ENCODE results near the gene BBOX1. TPM values are rescaled to one million over a fixed set of nuclear protein-coding genes. Genes with fewer than 3 reads are reported as not detected.

The BBOX1 gene
- polyA plus RNA-seq, 1 experiment = not detected

DNA sequence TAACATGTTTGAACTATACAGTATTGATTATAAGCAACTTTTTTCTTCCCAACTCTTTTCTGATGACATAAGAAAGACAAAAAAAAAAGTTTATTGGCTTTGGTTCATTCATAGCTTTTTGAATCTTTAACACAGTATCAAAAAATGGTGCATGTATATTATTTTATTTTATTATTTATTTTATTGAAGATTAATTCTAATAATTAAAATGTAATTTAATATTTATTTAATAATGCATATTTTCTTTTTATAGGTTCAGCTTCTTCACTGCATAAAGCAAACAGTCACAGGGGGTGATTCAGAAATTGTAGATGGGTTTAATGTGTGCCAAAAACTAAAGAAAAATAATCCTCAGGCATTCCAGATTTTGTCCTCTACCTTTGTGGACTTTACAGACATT is 78.8 kb downstream of the BBOX1 start:
- CTCF ChIA-PET = interaction anchor here (0.8 to 1.4 kb wide), 3 partner anchors 9 to 45 kb away, joined by 3 to 4 read pairs (median 3); no protein-coding TSS in a partner anchor
- Histone ChIP-seq H3K27me3 (ENCODE audit: control insufficient read depth, insufficient read depth, low read length) (no peaks in the 10 kb centered on the region), H3K36me3 (ENCODE audit: control insufficient read depth, insufficient read depth, low read length) (no peaks in the 10 kb centered on the region), H3K4me3 (ENCODE audit: low read depth, low read length) (no peak overlapping the region)
- TF ChIP-seq, protein P1, sequence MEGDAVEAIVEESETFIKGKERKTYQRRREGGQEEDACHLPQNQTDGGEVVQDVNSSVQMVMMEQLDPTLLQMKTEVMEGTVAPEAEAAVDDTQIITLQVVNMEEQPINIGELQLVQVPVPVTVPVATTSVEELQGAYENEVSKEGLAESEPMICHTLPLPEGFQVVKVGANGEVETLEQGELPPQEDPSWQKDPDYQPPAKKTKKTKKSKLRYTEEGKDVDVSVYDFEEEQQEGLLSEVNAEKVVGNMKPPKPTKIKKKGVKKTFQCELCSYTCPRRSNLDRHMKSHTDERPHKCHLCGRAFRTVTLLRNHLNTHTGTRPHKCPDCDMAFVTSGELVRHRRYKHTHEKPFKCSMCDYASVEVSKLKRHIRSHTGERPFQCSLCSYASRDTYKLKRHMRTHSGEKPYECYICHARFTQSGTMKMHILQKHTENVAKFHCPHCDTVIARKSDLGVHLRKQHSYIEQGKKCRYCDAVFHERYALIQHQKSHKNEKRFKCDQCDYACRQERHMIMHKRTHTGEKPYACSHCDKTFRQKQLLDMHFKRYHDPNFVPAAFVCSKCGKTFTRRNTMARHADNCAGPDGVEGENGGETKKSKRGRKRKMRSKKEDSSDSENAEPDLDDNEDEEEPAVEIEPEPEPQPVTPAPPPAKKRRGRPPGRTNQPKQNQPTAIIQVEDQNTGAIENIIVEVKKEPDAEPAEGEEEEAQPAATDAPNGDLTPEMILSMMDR (IDR thresholded peaks at IDR 0.05; ENCODE audit: insufficient read depth, low read depth, low read length) = no peak
- POLR2A ChIA-PET = no interaction called here
- DNase-seq (ENCODE audit: low read depth) = no peak

DNA sequence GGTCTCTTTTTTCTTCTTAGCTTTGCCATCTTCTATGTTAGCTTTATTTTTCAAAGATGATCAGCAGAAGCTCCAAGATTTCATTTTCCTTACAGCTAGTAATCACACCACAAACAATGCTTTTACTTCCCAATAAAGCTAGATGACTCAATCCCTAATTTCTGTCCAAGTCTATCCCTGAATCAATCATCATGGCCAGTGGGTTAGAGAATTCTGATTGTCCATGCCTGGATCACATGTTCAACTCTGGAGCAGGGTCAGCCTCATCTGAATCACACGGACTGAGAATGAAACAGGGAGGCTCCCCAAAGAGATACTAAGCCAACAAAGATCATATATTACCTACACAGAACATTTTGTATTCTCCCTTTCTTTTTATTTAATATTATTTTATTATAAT is 79.6 kb downstream of the BBOX1 start:
- no peak for DNase-seq (ENCODE audit: low read depth)
- CTCF ChIA-PET = interaction anchor here (1.1 to 1.4 kb wide), 2 partner anchors 8 to 39 kb away, joined by 3 to 4 read pairs; no protein-coding TSS in a partner anchor

DNA sequence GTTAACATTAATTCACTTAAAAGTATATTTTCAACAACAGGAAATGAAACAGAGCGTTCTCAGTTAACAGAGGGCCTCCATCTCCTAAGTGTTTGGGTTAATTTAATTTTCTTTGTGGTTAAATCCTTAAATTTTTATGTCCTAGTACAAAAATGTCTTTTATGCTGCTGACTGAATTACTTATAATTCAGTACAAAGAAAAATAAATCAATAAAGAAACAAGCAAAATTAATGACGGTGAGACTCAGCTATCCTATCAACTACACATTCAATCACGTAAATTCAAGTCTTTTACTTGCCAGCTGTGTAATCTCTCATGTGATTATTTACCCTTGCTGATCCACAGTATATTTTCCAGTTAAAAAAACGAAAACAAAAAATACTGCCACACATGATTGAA is 81.4 kb downstream of the BBOX1 start:
- ChIA-PET POLR2A (no interaction called here), CTCF (interaction anchor here (0.5 to 0.9 kb wide), 2 partner anchors 120 to 367 kb away, joined by 4 to 5 read pairs; no protein-coding TSS in a partner anchor)
- DNase-seq (ENCODE audit: low read depth) = no peak
- Histone ChIP-seq H3K27me3 (ENCODE audit: control insufficient read depth, insufficient read depth, low read length) (no peaks in the 10 kb centered on the region), H3K4me3 (ENCODE audit: low read depth, low read length) (no peak overlapping the region), H3K36me3 (ENCODE audit: control insufficient read depth, insufficient read depth, low read length) (no peaks in the 10 kb centered on the region)
- TF ChIP-seq, protein P1 (IDR thresholded peaks at IDR 0.05; ENCODE audit: insufficient read depth, low read depth, low read length) = no peak

More for the DNA sequence above, 79.6 kb downstream of the BBOX1 start:
- POLR2A ChIA-PET = no interaction called here
- TF ChIP-seq, protein P1 (IDR thresholded peaks at IDR 0.05; ENCODE audit: insufficient read depth, low read depth, low read length) = no peak
- Histone ChIP-seq H3K4me3 (ENCODE audit: low read depth, low read length) (no peak overlapping the region), H3K36me3 (ENCODE audit: control insufficient read depth, insufficient read depth, low read length) (no peaks in the 10 kb centered on the region), H3K27me3 (ENCODE audit: control insufficient read depth, insufficient read depth, low read length) (no peaks in the 10 kb centered on the region)

DNA sequence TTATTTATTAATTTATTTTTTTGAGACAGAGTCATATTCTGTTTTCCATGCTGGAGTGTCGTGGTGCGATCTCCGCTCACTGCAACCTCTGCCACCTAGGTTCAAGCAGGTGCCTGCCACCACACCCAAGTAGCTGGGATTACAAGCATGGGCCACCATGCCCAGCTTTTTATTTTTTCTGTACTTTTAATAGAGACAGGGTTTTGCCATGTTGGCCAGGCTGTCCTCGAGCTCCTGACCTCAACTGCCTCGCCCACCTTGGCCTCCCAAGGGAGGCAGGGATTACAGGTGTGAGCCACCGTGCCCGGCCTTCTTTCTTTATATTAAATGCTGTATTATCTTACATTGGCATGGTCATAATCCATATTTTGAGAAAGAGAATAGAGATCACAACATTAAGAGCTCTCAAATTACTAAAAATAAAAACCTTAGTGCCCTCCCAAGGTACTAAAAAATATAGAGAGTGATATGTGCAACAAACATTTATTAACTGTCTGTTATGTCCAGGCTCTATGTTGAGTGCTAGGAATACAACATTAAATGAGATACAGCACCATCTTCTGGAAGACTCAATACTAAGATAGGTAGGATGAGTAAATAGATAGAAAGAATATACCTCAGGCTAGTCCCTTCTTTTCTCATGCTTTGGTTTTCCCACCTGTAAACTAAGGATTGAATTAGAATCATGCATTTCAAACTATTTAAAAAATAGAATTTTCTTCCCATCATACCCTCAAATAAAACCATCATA is 84.1 kb downstream of the BBOX1 start:
- POLR2A ChIA-PET = no interaction called here
- Histone ChIP-seq H3K4me3 (ENCODE audit: low read depth, low read length) (no peak overlapping the region), H3K27me3 (ENCODE audit: control insufficient read depth, insufficient read depth, low read length) (no peaks in the 10 kb centered on the region; the same call in 1 of the 2 replicates), H3K36me3 (ENCODE audit: control insufficient read depth, insufficient read depth, low read length) (no peaks in the 10 kb centered on the region)
- CTCF ChIA-PET = interaction anchor here (0.6 to 1.5 kb wide), 9 partner anchors 40 to 404 kb away, joined by 3 to 8 read pairs (median 4); no protein-coding TSS in a partner anchor
- no peak for DNase-seq (ENCODE audit: low read depth)
- TF ChIP-seq, protein P1 (IDR thresholded peaks at IDR 0.05; ENCODE audit: insufficient read depth, low read depth, low read length) = peak; percentile 29; the same call in 1 of the 2 replicates

DNA sequence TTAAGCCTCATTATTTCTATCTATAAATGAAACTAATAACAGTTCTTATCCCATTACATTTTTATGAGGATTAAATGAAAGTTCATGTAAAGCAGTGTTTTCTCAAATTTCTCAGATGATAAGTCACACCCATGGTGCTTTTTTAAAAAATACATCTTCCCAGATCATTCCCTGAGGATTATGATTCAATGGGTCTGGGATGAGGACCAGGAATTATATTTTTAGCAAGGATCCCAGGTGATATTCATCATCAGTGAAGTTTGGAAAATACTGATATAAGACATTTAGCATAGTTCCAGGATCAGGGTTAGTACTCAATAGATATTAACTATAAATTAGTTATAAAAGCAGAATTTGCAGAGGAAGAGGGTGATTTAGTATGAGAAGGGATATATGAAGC is 89.1 kb downstream of the BBOX1 start:
- H3K4me3 ChIP-seq (ENCODE audit: low read depth, low read length) = no peak overlapping the region
- ChIA-PET POLR2A (no interaction called here), CTCF (interaction anchor here (1.3 to 1.5 kb wide), 2 partner anchors 29 to 376 kb away, joined by 4 to 6 read pairs; no protein-coding TSS in a partner anchor)

More for the DNA sequence above, 89.1 kb downstream of the BBOX1 start:
- no peaks in the 10 kb centered on the region for H3K36me3 ChIP-seq (ENCODE audit: control insufficient read depth, insufficient read depth, low read length)
- no peaks in the 10 kb centered on the region; the same call in 1 of the 2 replicates for H3K27me3 ChIP-seq (ENCODE audit: control insufficient read depth, insufficient read depth, low read length)
- TF ChIP-seq, protein P1 (IDR thresholded peaks at IDR 0.05; ENCODE audit: insufficient read depth, low read depth, low read length) = no peak
- DNase-seq (ENCODE audit: low read depth) = no peak
